PFSK-1 (cell line): Measurements from ENCODE around the gene CDK15.

Experiments
- FOXP2 ChIP-seq: optimal IDR thresholded peaks from 2 replicates; pipeline ENCODE3; 2011; ENCODE audit warnings: borderline replicate concordance, control low read depth, inconsistent platforms; ENCODE audit not compliant: insufficient read depth; ENCODE audit errors: extremely low read length, extremely low read depth
- POLR2AphosphoS5 ChIP-seq: IDR thresholded peaks from 2 replicates; pipeline ENCODE4 v1.6.1; 2012; ENCODE audit warnings: low read depth, mild to moderate bottlenecking, control low read depth, low read length, moderate library complexity
- REST ChIP-seq, 2 experiments: IDR thresholded peaks; 2 replicates each; pipeline versions ENCODE4 v1.6.1 to v1.8.0; 2011 to 2012; ENCODE audit warnings: low read depth in 2 of 2, low read length in 2 of 2, control low read depth in 1 of 2, inconsistent platforms in 1 of 2, mild to moderate bottlenecking in 1 of 2, moderate library complexity in 1 of 2; ENCODE audit not compliant: insufficient read depth in 1 of 2
- SIN3A ChIP-seq: IDR thresholded peaks from 2 replicates; pipeline ENCODE4 v1.6.1; 2012; ENCODE audit warnings: mild to moderate bottlenecking, low read length, moderate library complexity, borderline replicate concordance; ENCODE audit not compliant: insufficient read depth
- TAF1 ChIP-seq: IDR thresholded peaks from 2 replicates; pipeline ENCODE4 v1.6.1; 2012; ENCODE audit warnings: low read length, control low read depth, borderline replicate concordance; ENCODE audit not compliant: insufficient read depth

GRCh38 chr2:201855356-201855755 lies 49.0 kb downstream of the CDK15 start:
- TF ChIP-seq POLR2AphosphoS5 = no peak
- TF ChIP-seq REST (IDR thresholded peaks at IDR 0.05; ENCODE audit: insufficient read depth in 1 of 2, low read depth in 2 of 2, low read length in 2 of 2) = no peak
- TF ChIP-seq TAF1 = no peak
- no peak for TF ChIP-seq SIN3A
- TF ChIP-seq FOXP2 = no peak
